GM12878 (cell line): Measurements from ENCODE around the gene NTSR1. TPM values are rescaled to one million over a fixed set of nuclear protein-coding genes. Genes with fewer than 3 reads are reported as not detected.
A peak's percentile ranks its signal among the peaks of the same experiment; 100 is the strongest.

Experiments
- CBX3 ChIP-seq: fragments of 200-600 bp; sonication (generic); IDR thresholded peaks from 2 replicates; pipeline ENCODE4 v1.6.1; 2016; ENCODE audit warnings: low read depth, borderline replicate concordance
- CHD1 ChIP-seq: IDR thresholded peaks from 2 replicates; pipeline ENCODE4 v1.6.1; 2012; ENCODE audit warnings: low read depth, low read length, improper control_type of control experiment
- GATAD2B ChIP-seq: fragments of 450-650 bp; conservative IDR thresholded peaks from 2 replicates; pipeline ENCODE4 v1.6.1; 2017; ENCODE audit warnings: low read depth, mild to moderate bottlenecking, moderate library complexity
- MAX ChIP-seq: IDR thresholded peaks from 2 replicates; pipeline ENCODE4 v1.6.1; 2012; ENCODE audit warnings: low read depth, low read length, improper control_type of control experiment
- NFXL1 ChIP-seq: fragments of 450-650 bp; IDR thresholded peaks from 2 replicates; pipeline ENCODE4 v1.6.1; 2017; ENCODE audit warnings: antibody characterized with exemption, mild to moderate bottlenecking, borderline replicate concordance
- PBX3 ChIP-seq: IDR thresholded peaks from 2 replicates; pipeline ENCODE4 v1.6.1; 2011; ENCODE audit warnings: mild to moderate bottlenecking, low read depth, low read length, moderate library complexity; ENCODE audit not compliant: insufficient replicate concordance
- RAD51 ChIP-seq: fragments of 450-650 bp; IDR thresholded peaks from 2 replicates; pipeline ENCODE4 v1.6.1; 2016; ENCODE audit warnings: moderate library complexity, mild to moderate bottlenecking, inconsistent platforms
- RFX5 ChIP-seq: IDR thresholded peaks from 2 replicates; pipeline ENCODE4 v1.6.1; 2011; ENCODE audit warnings: low read depth, low read length, improper control_type of control experiment
- SRF ChIP-seq, 2 experiments: IDR thresholded peaks; 2 replicates each; pipeline ENCODE4 v1.6.1; 2011; ENCODE audit warnings: low read depth in 2 of 2, low read length in 2 of 2, mild to moderate bottlenecking in 1 of 2, moderate library complexity in 1 of 2
- TCF12 ChIP-seq: IDR thresholded peaks from 2 replicates; pipeline ENCODE4 v1.6.1; 2011; ENCODE audit warnings: low read depth, mild to moderate bottlenecking, low read length
- USF1 ChIP-seq: IDR thresholded peaks from 2 replicates; pipeline ENCODE4 v1.6.1; 2011; ENCODE audit warnings: borderline replicate concordance, low read depth, mild to moderate bottlenecking, moderate library complexity, mixed read lengths, low read length; ENCODE audit not compliant: insufficient read depth; ENCODE audit errors: extremely low read length
- ZNF592 ChIP-seq: fragments of 450-650 bp; IDR thresholded peaks from 2 replicates; pipeline ENCODE4 v1.6.1; 2017; ENCODE audit warnings: mild to moderate bottlenecking, moderate library complexity
- polyA plus RNA-seq, 11 experiments: library from polyadenylated mRNA; depleted of rRNA in 4 of 11; unstranded in 6 of 11; stranded (reverse) in 5 of 11; fragments of >200 nt; fragmentation: Nextera tagmentation in 4 of 11; fragmentation: Illumina TruSeq in 1 of 11; extraction: Ambion mirVana in 4 of 11; extraction: Trizol in 1 of 11; gene quantifications; 1 replicate in 1 of 11; 2 replicates in 10 of 11; pipeline versions ENCODE4 v1.2.1 to v1.2.3, GENCODE V29; 2011 to 2016; ENCODE audit warnings: inconsistent platforms in 2 of 11, missing spikeins in 2 of 11, low read depth in 1 of 11
- total RNA-seq, 4 experiments: library from RNA; depleted of rRNA in 3 of 4; stranded (reverse); fragments of >200 nt in 3 of 4; fragmentation: Illumina TruSeq in 1 of 4; extraction: Trizol in 1 of 4; gene quantifications; 2 replicates each; pipeline versions ENCODE4 v1.2.1 to v1.2.3, GENCODE V29; 2013 to 2021
- TF ChIP-seq, protein P1 (sequence below): IDR thresholded peaks from 2 replicates; pipeline ENCODE4 v1.6.1; 2012; ENCODE audit warnings: improper control_type of control experiment, low read depth, low read length; ENCODE audit not compliant: insufficient replicate concordance
- TF ChIP-seq, protein P2 (sequence below): IDR thresholded peaks from 2 replicates; pipeline ENCODE4 v1.6.1; 2011; ENCODE audit warnings: borderline replicate concordance, low read depth, mild to moderate bottlenecking, moderate library complexity, low read length; ENCODE audit not compliant: insufficient read depth, poor library complexity, severe bottlenecking

The NTSR1 gene
- total and polyA plus RNA-seq, 10 of the 15 experiments (the other 5 are each of a cell fraction or from before 2014, with no cell fraction given): not detected

DNA sequence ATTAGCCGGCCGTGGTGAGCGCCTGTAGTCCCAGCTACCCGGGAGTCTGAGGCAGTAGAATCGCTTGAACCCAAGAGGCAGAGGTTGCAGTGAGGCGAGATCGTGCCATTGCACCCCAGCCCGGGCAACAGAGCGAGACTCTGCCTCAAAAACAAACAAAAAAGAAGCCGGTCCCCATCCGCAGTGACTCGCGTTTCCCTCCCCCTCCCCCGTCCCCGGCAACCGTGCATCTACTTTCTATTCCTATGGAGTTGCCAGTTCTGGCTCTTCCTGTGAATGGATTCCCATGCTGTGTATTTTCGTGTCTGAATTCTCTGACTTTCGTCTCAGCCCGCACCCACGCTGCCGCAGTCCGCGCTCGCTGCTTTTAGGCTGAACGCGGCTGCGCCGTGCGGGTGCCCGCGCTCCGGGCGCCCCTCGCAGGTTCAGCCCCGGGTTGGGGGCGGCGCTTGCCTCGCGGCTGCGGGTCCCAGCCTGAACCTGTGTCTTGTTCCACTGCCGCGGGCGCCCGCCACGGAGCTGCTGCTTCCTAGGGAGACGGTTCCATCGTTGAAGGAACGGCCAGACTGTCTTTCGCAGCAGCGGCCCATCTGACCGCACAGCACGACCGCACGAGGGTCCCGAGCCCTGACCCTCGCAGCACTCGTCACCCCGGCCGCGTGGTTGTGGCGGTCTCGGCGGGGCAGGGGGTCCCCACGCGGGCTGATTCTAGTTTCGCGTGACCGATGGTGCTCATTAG is 86.6 kb downstream of the NTSR1 start (continued):
- TF ChIP-seq CHD1 (no peak), MAX (peak; percentile 46; the same call in 1 of the 2 replicates), TCF12 (0 out of 2 replicates have a peak, but pooled peaks have one; percentile 12), CBX3 (no peak), SRF (IDR thresholded peaks at IDR 0.05; ENCODE audit: low read depth in 2 of 2, low read length in 2 of 2) (no peak), RFX5 (no peak), USF1 (no peak), NFXL1 (no peak), GATAD2B (peak; percentile 76; the same call in 1 of the 2 replicates), ZNF592 (no peak), PBX3 (no peak), RAD51 (no peak)
- TF ChIP-seq, protein P1, sequence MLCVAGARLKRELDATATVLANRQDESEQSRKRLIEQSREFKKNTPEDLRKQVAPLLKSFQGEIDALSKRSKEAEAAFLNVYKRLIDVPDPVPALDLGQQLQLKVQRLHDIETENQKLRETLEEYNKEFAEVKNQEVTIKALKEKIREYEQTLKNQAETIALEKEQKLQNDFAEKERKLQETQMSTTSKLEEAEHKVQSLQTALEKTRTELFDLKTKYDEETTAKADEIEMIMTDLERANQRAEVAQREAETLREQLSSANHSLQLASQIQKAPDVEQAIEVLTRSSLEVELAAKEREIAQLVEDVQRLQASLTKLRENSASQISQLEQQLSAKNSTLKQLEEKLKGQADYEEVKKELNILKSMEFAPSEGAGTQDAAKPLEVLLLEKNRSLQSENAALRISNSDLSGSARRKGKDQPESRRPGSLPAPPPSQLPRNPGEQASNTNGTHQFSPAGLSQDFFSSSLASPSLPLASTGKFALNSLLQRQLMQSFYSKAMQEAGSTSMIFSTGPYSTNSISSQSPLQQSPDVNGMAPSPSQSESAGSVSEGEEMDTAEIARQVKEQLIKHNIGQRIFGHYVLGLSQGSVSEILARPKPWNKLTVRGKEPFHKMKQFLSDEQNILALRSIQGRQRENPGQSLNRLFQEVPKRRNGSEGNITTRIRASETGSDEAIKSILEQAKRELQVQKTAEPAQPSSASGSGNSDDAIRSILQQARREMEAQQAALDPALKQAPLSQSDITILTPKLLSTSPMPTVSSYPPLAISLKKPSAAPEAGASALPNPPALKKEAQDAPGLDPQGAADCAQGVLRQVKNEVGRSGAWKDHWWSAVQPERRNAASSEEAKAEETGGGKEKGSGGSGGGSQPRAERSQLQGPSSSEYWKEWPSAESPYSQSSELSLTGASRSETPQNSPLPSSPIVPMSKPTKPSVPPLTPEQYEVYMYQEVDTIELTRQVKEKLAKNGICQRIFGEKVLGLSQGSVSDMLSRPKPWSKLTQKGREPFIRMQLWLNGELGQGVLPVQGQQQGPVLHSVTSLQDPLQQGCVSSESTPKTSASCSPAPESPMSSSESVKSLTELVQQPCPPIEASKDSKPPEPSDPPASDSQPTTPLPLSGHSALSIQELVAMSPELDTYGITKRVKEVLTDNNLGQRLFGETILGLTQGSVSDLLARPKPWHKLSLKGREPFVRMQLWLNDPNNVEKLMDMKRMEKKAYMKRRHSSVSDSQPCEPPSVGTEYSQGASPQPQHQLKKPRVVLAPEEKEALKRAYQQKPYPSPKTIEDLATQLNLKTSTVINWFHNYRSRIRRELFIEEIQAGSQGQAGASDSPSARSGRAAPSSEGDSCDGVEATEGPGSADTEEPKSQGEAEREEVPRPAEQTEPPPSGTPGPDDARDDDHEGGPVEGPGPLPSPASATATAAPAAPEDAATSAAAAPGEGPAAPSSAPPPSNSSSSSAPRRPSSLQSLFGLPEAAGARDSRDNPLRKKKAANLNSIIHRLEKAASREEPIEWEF: no peak
- TF ChIP-seq, protein P2, sequence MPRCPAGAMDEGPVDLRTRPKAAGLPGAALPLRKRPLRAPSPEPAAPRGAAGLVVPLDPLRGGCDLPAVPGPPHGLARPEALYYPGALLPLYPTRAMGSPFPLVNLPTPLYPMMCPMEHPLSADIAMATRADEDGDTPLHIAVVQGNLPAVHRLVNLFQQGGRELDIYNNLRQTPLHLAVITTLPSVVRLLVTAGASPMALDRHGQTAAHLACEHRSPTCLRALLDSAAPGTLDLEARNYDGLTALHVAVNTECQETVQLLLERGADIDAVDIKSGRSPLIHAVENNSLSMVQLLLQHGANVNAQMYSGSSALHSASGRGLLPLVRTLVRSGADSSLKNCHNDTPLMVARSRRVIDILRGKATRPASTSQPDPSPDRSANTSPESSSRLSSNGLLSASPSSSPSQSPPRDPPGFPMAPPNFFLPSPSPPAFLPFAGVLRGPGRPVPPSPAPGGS: no peak
